PC-3 (cell line): Measurements from ENCODE around the gene DMD. TPM values are rescaled to one million over a fixed set of nuclear protein-coding genes. Genes with fewer than 3 reads are reported as not detected.
A peak's percentile ranks its signal among the peaks of the same experiment; 100 is the strongest.

Source experiments
- ATAC-seq: fragments of 200-7000 bp; cut with Tn5 transposase; 2 replicates; pipeline ENCODE4 v1.9.1; 2020; ENCODE audit warnings: mild to moderate bottlenecking, moderate library complexity
- BruUV-seq: library from RNA; stranded (reverse); fragments of 400-500 nt; replicated peaks from 2 replicates; lab custom pipeline; 2021; lab: Mats Ljungman, UMichigan
- CTCF ChIA-PET: fragments of 300-600 bp; sonication (Branson Sonifier 250); formaldehyde crosslinking; loops from one replicate; lab custom pipeline; 2022; ENCODE audit warnings: antibody characterized with exemption; lab: Charles Lee
- POLR2A ChIA-PET: fragments of 300-600 bp; sonication (Branson Sonifier 250); formaldehyde crosslinking; loops from one replicate; lab custom pipeline; 2022; ENCODE audit warnings: antibody characterized with exemption; ENCODE audit not compliant: unreplicated experiment; lab: Charles Lee
- DNase-seq: peaks from one replicate; pipeline ENCODE4 v3.0.0-alpha.2; 2015
- H2AFZ ChIP-seq: fragments of 300-600 bp; sonication (generic); 2 replicates; pipeline ENCODE4 v1.6.0; 2016; ENCODE audit warnings: antibody characterized with exemption, low read length
- H3F3A ChIP-seq: fragments of 300-600 bp; sonication (generic); one replicate; pipeline ENCODE4 v1.6.0; 2017; ENCODE audit warnings: antibody characterized with exemption, low read length, control low read depth, mild to moderate bottlenecking; ENCODE audit not compliant: unreplicated experiment
- H3K27ac ChIP-seq: fragments of 300-600 bp; sonication (generic); 2 replicates; pipeline ENCODE4 v1.5.1; 2016; ENCODE audit warnings: mild to moderate bottlenecking, low read length
- H3K27me3 ChIP-seq: fragments of 300-600 bp; sonication (generic); 2 replicates; pipeline ENCODE4 v1.6.1; 2016; ENCODE audit warnings: low read length, mixed read lengths
- H3K36me3 ChIP-seq: fragments of 300-600 bp; sonication (generic); 2 replicates; pipeline ENCODE4 v1.6.1; 2016; ENCODE audit warnings: low read depth, mixed run types, low read length, mixed read lengths
- H3K4me1 ChIP-seq: fragments of 300-600 bp; sonication (generic); 2 replicates; pipeline ENCODE4 v1.5.1; 2016; ENCODE audit warnings: low read length; ENCODE audit not compliant: insufficient read depth
- H3K4me2 ChIP-seq: fragments of 300-600 bp; sonication (generic); 2 replicates; pipeline ENCODE4 v1.6.0; 2016; ENCODE audit warnings: low read length
- H3K4me3 ChIP-seq: fragments of 300-600 bp; sonication (generic); 2 replicates; pipeline ENCODE4 v1.5.1; 2016; ENCODE audit warnings: mild to moderate bottlenecking, low read length, mixed read lengths
- H3K79me2 ChIP-seq: fragments of 300-600 bp; sonication (generic); 2 replicates; pipeline ENCODE4 v1.6.1; 2017; ENCODE audit warnings: low read length, mixed read lengths
- H3K9ac ChIP-seq: fragments of 300-600 bp; sonication (generic); 2 replicates; pipeline ENCODE4 v1.6.0; 2016; ENCODE audit warnings: mild to moderate bottlenecking, low read length
- H3K9me2 ChIP-seq: fragments of 300-600 bp; sonication (generic); replicated peaks from 2 replicates; pipeline ENCODE4 v1.6.1; 2016; ENCODE audit warnings: mixed run types, low read length, mixed read lengths
- H3K9me3 ChIP-seq: fragments of 300-600 bp; sonication (generic); 2 replicates; pipeline ENCODE4 v1.6.1; 2016; ENCODE audit warnings: low read length, mixed read lengths
- H4K20me1 ChIP-seq: fragments of 300-600 bp; sonication (generic); 2 replicates; pipeline ENCODE4 v1.6.1; 2016; ENCODE audit warnings: low read length, mixed read lengths
- EZH2 ChIP-seq: fragments of 300-600 bp; sonication (generic); IDR thresholded peaks from one replicate; pipeline ENCODE4 v1.6.1; 2017; ENCODE audit warnings: antibody characterized with exemption, mild to moderate bottlenecking, low read length; ENCODE audit not compliant: unreplicated experiment
- EZH2phosphoT487 ChIP-seq: fragments of 300-600 bp; sonication (generic); IDR thresholded peaks from 2 replicates; pipeline ENCODE4 v1.6.1; 2018; ENCODE audit warnings: mild to moderate bottlenecking, antibody characterized with exemption, low read length, borderline replicate concordance
- intact Hi-C: fragments of 100-400 bp; cut with micrococcal nuclease; formaldehyde crosslinking; loops from 2 replicates; pipeline ENCODE4 v1.9.0; 2023
- total RNA-seq: library from RNA; depleted of rRNA; stranded (reverse); fragments of >200 nt; gene quantifications from 2 replicates; pipeline ENCODE4 v1.2.3, GENCODE V29; 2014
- TF ChIP-seq, protein P1 (sequence below): fragments of 300-600 bp; sonication (generic); conservative IDR thresholded peaks from 2 replicates; pipeline ENCODE4 v1.5.1; 2017; ENCODE audit warnings: antibody characterized with exemption, low read depth, mild to moderate bottlenecking, low read length

DMD gene
- total RNA-seq, 1 experiment from 2014 or later = not detected

DNA sequence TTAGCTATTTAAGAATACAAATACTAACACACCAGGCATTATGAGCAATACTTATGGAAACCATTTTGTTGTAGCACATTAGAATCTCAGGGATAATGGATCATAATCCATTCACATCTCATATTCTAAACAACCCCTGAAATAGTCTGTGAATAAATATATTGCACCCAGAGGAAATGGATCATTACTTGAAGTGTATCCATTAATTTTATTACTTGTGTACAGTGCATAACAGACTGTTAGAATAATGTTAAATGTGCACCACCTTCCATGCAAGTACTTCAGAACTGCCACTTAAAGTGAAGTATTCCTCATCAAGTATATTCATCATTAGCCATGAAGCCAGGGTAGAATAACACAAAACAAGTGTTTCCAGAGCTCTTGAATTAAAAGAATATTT lies 715.5 kb downstream of the DMD start:
- H3K4me2 ChIP-seq = no peak overlapping the region
- intact Hi-C loops = no loop called here
- H3K9ac ChIP-seq = no peak overlapping the region
- H3K4me1 ChIP-seq = no peaks in the 10 kb centered on the region
- no peak for ATAC-seq
- no peak for DNase-seq
- no peaks in the 10 kb centered on the region for H4K20me1 ChIP-seq
- no peaks in the 10 kb centered on the region for H3K9me2 ChIP-seq
- ChIA-PET CTCF (no interaction called here), POLR2A (no interaction called here)
- H3K27me3 ChIP-seq = no peaks in the 10 kb centered on the region
- H3K79me2 ChIP-seq = no peaks in the 10 kb centered on the region
- no peak overlapping the region for H3K27ac ChIP-seq
- BruUV-seq = no TSS peak
- H3K9me3 ChIP-seq = no peaks in the 10 kb centered on the region
- no peaks in the 10 kb centered on the region for H3F3A ChIP-seq
- no peaks in the 10 kb centered on the region for H3K36me3 ChIP-seq
- no peak overlapping the region for H2AFZ ChIP-seq
- H3K4me3 ChIP-seq = no peak overlapping the region
- TF ChIP-seq EZH2 (no peak), EZH2phosphoT487 (no peak)
- TF ChIP-seq, protein P1, sequence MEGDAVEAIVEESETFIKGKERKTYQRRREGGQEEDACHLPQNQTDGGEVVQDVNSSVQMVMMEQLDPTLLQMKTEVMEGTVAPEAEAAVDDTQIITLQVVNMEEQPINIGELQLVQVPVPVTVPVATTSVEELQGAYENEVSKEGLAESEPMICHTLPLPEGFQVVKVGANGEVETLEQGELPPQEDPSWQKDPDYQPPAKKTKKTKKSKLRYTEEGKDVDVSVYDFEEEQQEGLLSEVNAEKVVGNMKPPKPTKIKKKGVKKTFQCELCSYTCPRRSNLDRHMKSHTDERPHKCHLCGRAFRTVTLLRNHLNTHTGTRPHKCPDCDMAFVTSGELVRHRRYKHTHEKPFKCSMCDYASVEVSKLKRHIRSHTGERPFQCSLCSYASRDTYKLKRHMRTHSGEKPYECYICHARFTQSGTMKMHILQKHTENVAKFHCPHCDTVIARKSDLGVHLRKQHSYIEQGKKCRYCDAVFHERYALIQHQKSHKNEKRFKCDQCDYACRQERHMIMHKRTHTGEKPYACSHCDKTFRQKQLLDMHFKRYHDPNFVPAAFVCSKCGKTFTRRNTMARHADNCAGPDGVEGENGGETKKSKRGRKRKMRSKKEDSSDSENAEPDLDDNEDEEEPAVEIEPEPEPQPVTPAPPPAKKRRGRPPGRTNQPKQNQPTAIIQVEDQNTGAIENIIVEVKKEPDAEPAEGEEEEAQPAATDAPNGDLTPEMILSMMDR = no peak

DNA sequence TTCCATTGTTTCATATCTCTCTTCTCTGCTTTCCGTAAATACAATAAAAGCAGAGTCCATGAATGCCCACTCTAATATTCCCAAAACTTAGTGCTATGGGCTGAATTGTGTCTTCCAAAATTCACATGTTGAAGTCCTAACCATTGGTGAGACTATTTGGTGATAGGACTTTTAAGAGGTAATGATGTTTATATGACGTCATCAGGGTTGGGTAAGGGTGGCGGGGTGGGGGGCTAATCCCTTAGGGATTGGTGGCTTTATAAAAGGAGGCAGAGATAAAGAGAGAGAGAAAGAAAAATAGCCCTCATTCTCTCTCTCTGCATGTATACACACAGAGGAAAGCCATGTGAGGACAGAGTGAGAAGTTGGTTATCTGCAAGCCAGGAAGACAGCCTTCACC lies 722.2 kb downstream of the DMD start:
- CTCF ChIA-PET = no interaction called here
- H3K27me3 ChIP-seq = no peaks in the 10 kb centered on the region
- BruUV-seq = no TSS peak
- no peaks in the 10 kb centered on the region for H3K79me2 ChIP-seq
- POLR2A ChIA-PET = no interaction called here
- TF ChIP-seq, protein P1 = no peak
- no peak for TF ChIP-seq EZH2
- no peak for TF ChIP-seq EZH2phosphoT487
- H2AFZ ChIP-seq = no peak overlapping the region
- no peaks in the 10 kb centered on the region for H3K9me3 ChIP-seq
- no peak overlapping the region for H3K27ac ChIP-seq
- no peaks in the 10 kb centered on the region for H3K4me1 ChIP-seq
- no peak overlapping the region for H3K4me3 ChIP-seq
- DNase-seq = no peak
- ATAC-seq = no peak
- intact Hi-C loops = no loop called here
- no peaks in the 10 kb centered on the region for H4K20me1 ChIP-seq
- no peaks in the 10 kb centered on the region for H3F3A ChIP-seq
- H3K4me2 ChIP-seq = no peak overlapping the region
- no peaks in the 10 kb centered on the region for H3K9me2 ChIP-seq
- no peak overlapping the region for H3K9ac ChIP-seq
- H3K36me3 ChIP-seq = no peaks in the 10 kb centered on the region

DNA sequence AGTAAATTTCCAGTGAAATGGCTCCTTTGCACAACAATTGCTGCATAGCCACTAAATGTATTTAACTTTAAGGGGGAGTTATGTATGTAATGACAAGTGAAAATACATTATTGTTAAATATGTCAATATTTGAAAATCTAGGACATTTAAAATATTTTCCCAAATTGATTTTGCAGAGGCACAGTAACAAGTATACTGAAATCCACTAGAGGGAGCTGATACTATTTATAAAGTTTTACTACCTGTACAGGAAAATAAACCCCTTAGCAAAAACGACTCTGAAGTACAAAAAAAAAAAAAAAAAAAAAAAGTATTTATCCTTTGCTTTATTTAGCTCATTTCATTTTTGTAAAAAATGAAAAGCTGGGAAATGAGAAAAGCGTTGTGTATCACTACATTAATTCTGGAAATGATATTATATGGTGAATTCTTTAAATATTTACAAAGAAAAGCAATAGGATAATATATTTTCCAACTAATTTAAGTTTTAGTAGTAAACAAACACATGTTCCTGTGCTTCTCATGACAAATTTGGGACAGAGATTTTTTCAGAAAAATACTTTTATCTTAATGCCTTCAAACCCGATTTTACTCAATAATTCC lies 727.7 kb downstream of the DMD start:
- H3K9ac ChIP-seq = no peak overlapping the region
- no peak for ATAC-seq
- H3K27me3 ChIP-seq = no peaks in the 10 kb centered on the region
- no peaks in the 10 kb centered on the region for H3K79me2 ChIP-seq
- H3K9me3 ChIP-seq = no peaks in the 10 kb centered on the region
- no peaks in the 10 kb centered on the region for H3K36me3 ChIP-seq
- TF ChIP-seq EZH2 (no peak), EZH2phosphoT487 (no peak)
- TF ChIP-seq, protein P1 = peak; percentile 45
- no peak overlapping the region for H3K4me3 ChIP-seq
- ChIA-PET POLR2A (no interaction called here), CTCF (no interaction called here)
- no TSS peak for BruUV-seq
- no peaks in the 10 kb centered on the region for H3K4me1 ChIP-seq
- no peak overlapping the region for H2AFZ ChIP-seq
- no peaks in the 10 kb centered on the region for H4K20me1 ChIP-seq
- H3K27ac ChIP-seq = no peak overlapping the region
- H3K4me2 ChIP-seq = no peak overlapping the region
- intact Hi-C loops = no loop called here
- H3F3A ChIP-seq = no peaks in the 10 kb centered on the region
- peak; percentile 23 for DNase-seq
- no peaks in the 10 kb centered on the region for H3K9me2 ChIP-seq
